ENCODE measurements around the gene MBTPS1.

The MBTPS1 gene

GRCh38 chr16:84020353-84020752 is 96.4 kb downstream of the MBTPS1 start:
- DNase-seq (ENCODE audit: low read depth) = no peak
- no peak overlapping the region for H3K4me3 ChIP-seq (ENCODE audit: control insufficient read depth, low read depth, low read length)
- TF ChIP-seq, protein P1, sequence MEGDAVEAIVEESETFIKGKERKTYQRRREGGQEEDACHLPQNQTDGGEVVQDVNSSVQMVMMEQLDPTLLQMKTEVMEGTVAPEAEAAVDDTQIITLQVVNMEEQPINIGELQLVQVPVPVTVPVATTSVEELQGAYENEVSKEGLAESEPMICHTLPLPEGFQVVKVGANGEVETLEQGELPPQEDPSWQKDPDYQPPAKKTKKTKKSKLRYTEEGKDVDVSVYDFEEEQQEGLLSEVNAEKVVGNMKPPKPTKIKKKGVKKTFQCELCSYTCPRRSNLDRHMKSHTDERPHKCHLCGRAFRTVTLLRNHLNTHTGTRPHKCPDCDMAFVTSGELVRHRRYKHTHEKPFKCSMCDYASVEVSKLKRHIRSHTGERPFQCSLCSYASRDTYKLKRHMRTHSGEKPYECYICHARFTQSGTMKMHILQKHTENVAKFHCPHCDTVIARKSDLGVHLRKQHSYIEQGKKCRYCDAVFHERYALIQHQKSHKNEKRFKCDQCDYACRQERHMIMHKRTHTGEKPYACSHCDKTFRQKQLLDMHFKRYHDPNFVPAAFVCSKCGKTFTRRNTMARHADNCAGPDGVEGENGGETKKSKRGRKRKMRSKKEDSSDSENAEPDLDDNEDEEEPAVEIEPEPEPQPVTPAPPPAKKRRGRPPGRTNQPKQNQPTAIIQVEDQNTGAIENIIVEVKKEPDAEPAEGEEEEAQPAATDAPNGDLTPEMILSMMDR (conservative IDR thresholded peaks at IDR 0.05; ENCODE audit: control insufficient read depth, insufficient read depth, low read depth, low read length) = no peak

- no peak for DNase-seq (ENCODE audit: low read depth)
- TF ChIP-seq, protein P1 (conservative IDR thresholded peaks at IDR 0.05; ENCODE audit: control insufficient read depth, insufficient read depth, low read depth, low read length) = no peak
- no peak overlapping the region for H3K4me3 ChIP-seq (ENCODE audit: control insufficient read depth, low read depth, low read length)
Observed at GRCh38 chr16:84018710-84019109, 98.0 kb downstream of the MBTPS1 start.

GRCh38 chr16:84016477-84016876 is 100.3 kb downstream of the MBTPS1 start:
- TF ChIP-seq, protein P1 (conservative IDR thresholded peaks at IDR 0.05; ENCODE audit: control insufficient read depth, insufficient read depth, low read depth, low read length) = no peak
- DNase-seq (ENCODE audit: low read depth) = no peak
- no peak overlapping the region for H3K4me3 ChIP-seq (ENCODE audit: control insufficient read depth, low read depth, low read length)

GRCh38 chr16:84015399-84015798 is 101.3 kb downstream of the MBTPS1 start:
- H3K4me3 ChIP-seq (ENCODE audit: control insufficient read depth, low read depth, low read length) = no peak overlapping the region
- TF ChIP-seq, protein P1 (conservative IDR thresholded peaks at IDR 0.05; ENCODE audit: control insufficient read depth, insufficient read depth, low read depth, low read length) = no peak
- DNase-seq (ENCODE audit: low read depth) = no peak

GRCh38 chr16:84014570-84015327 is 102.0 kb downstream of the MBTPS1 start:
- TF ChIP-seq, protein P1 (conservative IDR thresholded peaks at IDR 0.05; ENCODE audit: control insufficient read depth, insufficient read depth, low read depth, low read length) = no peak
- DNase-seq (ENCODE audit: low read depth) = no peak
- H3K4me3 ChIP-seq (ENCODE audit: control insufficient read depth, low read depth, low read length) = no peak overlapping the region

- no peak overlapping the region for H3K4me3 ChIP-seq (ENCODE audit: control insufficient read depth, low read depth, low read length)
- DNase-seq (ENCODE audit: low read depth) = peak; percentile 58
- TF ChIP-seq, protein P1 (conservative IDR thresholded peaks at IDR 0.05; ENCODE audit: control insufficient read depth, insufficient read depth, low read depth, low read length) = no peak
Observed at GRCh38 chr16:84013787-84014569, 102.8 kb downstream of the MBTPS1 start.

Measured in fibroblast of mammary gland (primary cell).